Progenitor cell of endocrine pancreas (in vitro differentiated cells): ENCODE data around the gene TAS1R2. TPM values are rescaled to one million over a fixed set of nuclear protein-coding genes. Genes with fewer than 3 reads are reported as not detected.
A peak's percentile ranks its signal among the peaks of the same experiment; 100 is the strongest.

Source experiments
- DNase-seq: peaks from one replicate; pipeline ENCODE4 v3.0.0; 2021; ENCODE audit warnings: low spot score; ENCODE audit not compliant: unreplicated experiment
- H3K27ac Mint-ChIP-seq: 2 replicates; pipeline ENCODE4 v1.8.0; 2021; ENCODE audit warnings: mild to moderate bottlenecking, moderate library complexity, mixed read lengths
- H3K27me3 Mint-ChIP-seq: 2 replicates; pipeline ENCODE4 v1.8.0; 2021; ENCODE audit warnings: mixed read lengths
- H3K36me3 Mint-ChIP-seq: 2 replicates; pipeline ENCODE4 v1.8.0; 2022; ENCODE audit warnings: mixed read lengths; ENCODE audit not compliant: insufficient read depth
- H3K4me1 Mint-ChIP-seq: 2 replicates; pipeline ENCODE4 v1.8.0; 2021; ENCODE audit warnings: low read depth, mixed read lengths
- H3K4me3 Mint-ChIP-seq: 2 replicates; pipeline ENCODE4 v1.8.0; 2021; ENCODE audit warnings: low read depth, mild to moderate bottlenecking, moderate library complexity, mixed read lengths
- H3K9me3 Mint-ChIP-seq: 2 replicates; pipeline ENCODE4 v1.8.0; 2021; ENCODE audit warnings: low read depth, mixed read lengths
- CTCF ChIP-seq: fragments of 200-600 bp; sonication (generic); IDR thresholded peaks from one replicate; pipeline ENCODE4 v1.5.0; 2021; ENCODE audit warnings: antibody characterized with exemption, mild to moderate bottlenecking; ENCODE audit not compliant: unreplicated experiment
- total RNA-seq: library from RNA; stranded (reverse); gene quantifications from 2 replicates; pipeline ENCODE4 v1.2.1, GENCODE V29; 2021

TAS1R2 gene
- total RNA-seq, 1 donor from 2014 or later: not detected

GRCh38 chr1:18883636-18884418, 24.4 kb upstream of the TAS1R2 start:
- TF ChIP-seq CTCF: peak; percentile 86
- Mint-ChIP-seq H3K4me3 (no peak overlapping the region), H3K27me3 (no peaks in the 10 kb centered on the region), H3K4me1 (no peaks in the 10 kb centered on the region), H3K36me3 (peaks cover 8% of the 10 kb centered on the region), H3K27ac (peak overlapping the region; percentile 33), H3K9me3 (no peaks in the 10 kb centered on the region)
- peak; percentile 66 for DNase-seq

- H3K36me3 Mint-ChIP-seq: peaks cover 8% of the 10 kb centered on the region
- TF ChIP-seq CTCF: no peak
- H3K27me3 Mint-ChIP-seq: no peaks in the 10 kb centered on the region
- no peak for DNase-seq
- H3K9me3 Mint-ChIP-seq: no peaks in the 10 kb centered on the region
- H3K27ac Mint-ChIP-seq: no peak overlapping the region
- H3K4me1 Mint-ChIP-seq: no peaks in the 10 kb centered on the region
- no peak overlapping the region for H3K4me3 Mint-ChIP-seq
These were observed 23.6 kb upstream of the TAS1R2 start for GRCh38 chr1:18883079-18883478.

GRCh38 chr1:18882486-18882885, 23.0 kb upstream of the TAS1R2 start:
- Mint-ChIP-seq H3K27ac (no peak overlapping the region), H3K27me3 (no peaks in the 10 kb centered on the region), H3K4me3 (no peak overlapping the region), H3K4me1 (no peaks in the 10 kb centered on the region), H3K9me3 (no peaks in the 10 kb centered on the region), H3K36me3 (peaks cover 9% of the 10 kb centered on the region)
- no peak for TF ChIP-seq CTCF
- DNase-seq: no peak

GRCh38 chr1:18881642-18882431, 22.4 kb upstream of the TAS1R2 start:
- Mint-ChIP-seq H3K27ac (no peak overlapping the region), H3K36me3 (peaks cover 9% of the 10 kb centered on the region), H3K27me3 (no peaks in the 10 kb centered on the region)

More at GRCh38 chr1:18881642-18882431, 22.4 kb upstream of the TAS1R2 start:
- H3K4me1 Mint-ChIP-seq: no peaks in the 10 kb centered on the region
- H3K4me3 Mint-ChIP-seq: no peak overlapping the region
- TF ChIP-seq CTCF: no peak
- DNase-seq: no peak
- no peaks in the 10 kb centered on the region for H3K9me3 Mint-ChIP-seq
